Posterior cingulate gyrus (tissue), 11 donors: Measurements from ENCODE around the gene HYAL3.
A peak's percentile ranks its signal among the peaks of the same experiment; 100 is the strongest.

Experiments
- DNase-seq, 10 donors: peaks; one replicate each; pipeline versions ENCODE4 v3.0.0 to v3.0.0-alpha.2; 2020 to 2021; ENCODE audit warnings: mixed read lengths in 3 of 10
- intact Hi-C: fragments of 100-400 bp; cut with DNase I; formaldehyde crosslinking; loops from one replicate; pipeline ENCODE4 v1.15.1; 2023

The HYAL3 gene

DNA sequence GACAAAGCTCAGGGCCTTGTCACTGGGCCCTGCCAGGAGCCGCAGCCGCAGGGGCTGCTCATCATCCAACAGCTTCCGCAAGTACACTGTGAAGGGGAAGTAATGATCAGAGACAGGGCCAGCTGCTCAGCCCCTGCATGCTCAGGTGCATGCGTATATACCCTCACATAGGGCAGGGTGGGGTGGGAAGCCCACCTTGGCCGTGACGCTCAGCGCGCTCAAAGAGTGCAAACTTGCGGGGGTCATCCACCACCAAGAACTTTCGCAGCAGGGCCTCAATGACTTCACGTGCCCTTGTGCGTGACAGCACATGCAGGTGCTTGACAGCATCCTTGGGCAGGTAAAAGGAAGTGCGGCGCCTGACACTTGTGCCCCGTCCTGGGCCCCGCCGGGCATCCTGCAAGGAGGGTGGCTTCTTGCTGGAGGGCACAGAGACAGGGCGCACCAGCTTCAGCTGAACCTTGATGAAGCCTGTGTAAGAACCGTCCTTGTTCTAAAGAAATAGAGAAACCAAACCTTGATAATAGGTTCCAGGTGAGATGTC lies 32.2 kb upstream of the HYAL3 start:
- DNase-seq, result no peak
- intact Hi-C loops, result no loop called here

DNA sequence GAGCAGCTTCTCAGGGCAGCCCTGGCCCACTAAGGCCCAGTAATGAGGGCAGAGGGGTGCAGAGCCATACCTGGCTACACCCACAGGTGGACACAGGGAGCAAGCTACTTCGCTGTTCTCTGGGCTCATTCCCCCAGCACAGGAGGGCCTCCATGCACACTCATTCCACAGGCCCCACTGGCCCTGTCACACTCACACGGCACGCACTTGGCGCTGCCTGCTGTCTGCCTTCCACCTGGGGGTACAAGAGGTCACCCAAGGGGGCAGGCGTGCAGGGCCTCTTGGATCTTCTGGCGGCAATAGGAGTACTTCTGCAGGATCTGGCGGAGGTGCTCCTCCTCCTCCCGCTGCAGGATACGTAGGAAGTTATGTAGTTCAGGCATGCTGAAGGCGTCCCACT lies 31.1 kb upstream of the HYAL3 start:
- intact Hi-C loops, result no loop called here
- DNase-seq, result no peak

DNA sequence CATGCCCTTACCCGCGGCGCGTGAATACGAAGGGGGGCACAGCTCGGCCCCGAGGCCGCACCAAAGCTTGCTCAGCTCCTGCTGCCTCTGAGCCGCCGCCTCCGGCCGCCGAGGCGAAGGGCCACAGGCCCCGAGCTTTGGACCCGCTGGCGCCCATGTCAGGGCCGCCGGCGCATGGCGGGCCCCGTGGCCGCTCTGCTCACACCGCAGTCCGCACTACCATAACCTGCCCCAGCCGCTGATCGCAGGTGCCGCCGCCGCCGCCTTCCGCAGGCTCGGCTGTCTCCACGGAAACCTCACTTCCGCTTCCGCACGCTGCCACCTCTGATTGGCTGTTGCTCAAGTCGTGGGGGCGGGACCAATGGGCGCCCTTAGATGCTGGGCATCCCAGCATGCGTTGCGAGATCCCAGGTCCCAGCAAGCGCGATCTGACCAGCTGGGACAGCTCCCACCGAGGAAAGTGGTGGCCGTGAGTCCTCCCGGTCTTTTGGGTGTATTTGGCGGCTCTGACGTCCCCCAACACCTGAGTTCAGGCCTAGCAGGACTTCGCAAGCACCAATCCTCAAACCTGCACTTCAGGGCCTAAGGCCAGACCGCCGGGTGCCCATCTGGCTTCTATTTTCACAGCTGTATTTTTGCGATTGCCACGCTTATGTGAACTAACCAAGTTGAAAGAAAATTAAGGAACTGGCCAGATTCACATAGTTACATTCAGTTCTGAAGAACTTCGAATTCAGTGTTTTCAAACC lies 28.9 kb upstream of the HYAL3 start, which contains the start of gene TUSC2:
Gene TUSC2 (minus strand): TSS at position 281 of the 749 bp plus-strand sequence. CDS start 124 bp downstream, at position 157.
- intact Hi-C loops, result loop anchor here (10.0 kb wide), 1 partner anchor 53 kb away; the partner anchor contains the start of gene LSMEM2
- peak; percentile 96 to 100 (median 98) for DNase-seq

DNA sequence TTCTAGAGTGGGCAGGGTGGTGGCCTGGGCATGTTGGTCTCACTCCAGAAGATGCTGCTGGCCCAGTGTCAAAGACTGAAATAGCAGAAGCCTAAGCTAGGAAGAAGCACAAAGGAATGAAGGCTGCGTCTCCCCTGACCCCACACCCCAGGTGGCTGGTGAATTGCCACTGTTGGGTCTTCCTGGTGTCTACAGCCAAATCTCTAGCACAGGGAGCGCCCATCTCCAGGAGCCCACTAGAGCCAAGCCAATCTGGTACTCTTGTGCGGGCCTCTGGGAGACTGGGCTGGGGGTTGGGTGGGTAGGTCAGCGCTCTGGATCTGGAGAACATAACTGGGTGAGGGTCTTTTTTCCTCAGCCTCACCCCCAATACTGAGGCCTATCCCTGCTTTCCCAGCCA lies 27.9 kb upstream of the HYAL3 start:
- no peak for DNase-seq
- intact Hi-C loops, result loop anchor here (10.0 kb wide), 1 partner anchor 52 kb away; the partner anchor contains the start of gene LSMEM2

DNA sequence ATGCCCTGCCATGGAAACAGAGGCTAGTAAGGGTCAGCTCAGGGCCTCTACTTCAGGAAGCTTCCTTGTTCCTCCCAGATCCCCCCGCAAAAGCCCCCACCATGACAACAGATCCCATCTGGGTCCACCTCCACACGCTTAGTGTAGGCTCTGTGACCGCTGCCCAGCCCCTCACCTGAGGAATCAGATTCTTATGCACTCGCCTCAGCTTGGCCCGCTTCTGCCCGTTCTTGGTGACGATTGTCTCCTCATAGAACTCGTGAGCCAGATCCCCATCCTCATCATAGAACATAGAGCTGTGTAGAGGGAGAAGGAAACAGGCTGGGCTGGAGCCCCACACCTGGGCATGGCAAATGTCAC lies 27.0 kb upstream of the HYAL3 start:
- DNase-seq, result no peak
- intact Hi-C loops, result loop anchor here (10.0 kb wide), 1 partner anchor 51 kb away; the partner anchor contains the start of gene LSMEM2

DNA sequence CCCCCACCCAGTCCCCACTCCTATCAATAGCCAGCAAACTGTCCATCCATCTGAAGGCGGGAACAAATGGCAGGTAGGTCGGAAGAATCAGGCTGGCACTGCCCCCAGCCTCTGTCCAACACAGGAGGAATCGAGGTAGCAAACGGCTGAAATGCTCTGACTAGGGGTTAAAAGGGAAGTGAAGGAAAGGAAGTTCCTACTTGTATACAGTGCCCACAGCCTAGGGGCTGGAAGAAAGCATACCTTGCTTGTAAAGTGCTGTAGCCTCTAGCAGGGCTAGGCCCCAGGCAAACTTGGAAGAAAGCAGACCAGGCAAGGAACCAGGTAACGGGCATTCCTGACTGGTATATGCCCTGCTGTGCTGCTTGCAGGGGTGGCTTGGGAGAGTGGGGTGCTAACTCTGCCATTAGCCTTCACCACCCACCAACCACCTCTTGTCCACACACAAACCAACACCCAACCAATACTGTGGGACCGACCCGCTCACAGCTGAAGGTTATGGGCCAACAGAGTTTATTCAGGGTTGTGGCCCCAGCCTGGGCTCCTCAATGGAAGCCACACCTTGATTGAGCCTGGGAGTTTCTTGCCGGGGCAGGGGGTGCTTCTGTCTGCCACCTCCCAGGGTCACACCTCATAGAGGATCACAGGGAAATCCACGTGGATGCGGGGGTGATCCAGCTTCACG lies 26.4 kb upstream of the HYAL3 start:
- no peak for DNase-seq
- intact Hi-C loops, result loop anchor here (10.0 kb wide), 1 partner anchor 51 kb away; the partner anchor contains the start of gene LSMEM2

DNA sequence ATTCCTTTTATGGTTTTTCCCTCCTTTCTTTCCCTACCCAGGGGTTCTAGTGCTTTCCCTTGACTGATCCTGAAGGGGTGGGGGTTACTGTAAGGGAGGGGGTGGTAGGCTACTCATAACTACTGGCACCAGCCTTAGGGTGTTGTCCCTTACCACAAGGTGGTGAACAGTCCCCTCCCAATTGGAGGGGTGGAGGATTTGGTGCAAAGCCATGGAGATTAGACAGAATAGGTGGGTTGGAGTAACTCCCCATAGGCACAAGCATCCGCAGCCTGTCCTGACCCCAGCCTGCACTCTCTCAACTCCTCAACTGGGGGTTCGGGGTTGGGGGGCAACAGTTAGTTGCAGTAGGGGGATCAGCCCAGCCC lies 25.9 kb upstream of the HYAL3 start:
- intact Hi-C loops, result loop anchor here (10.0 kb wide), 1 partner anchor 50 kb away; the partner anchor contains the start of gene LSMEM2
- DNase-seq, result no peak

DNA sequence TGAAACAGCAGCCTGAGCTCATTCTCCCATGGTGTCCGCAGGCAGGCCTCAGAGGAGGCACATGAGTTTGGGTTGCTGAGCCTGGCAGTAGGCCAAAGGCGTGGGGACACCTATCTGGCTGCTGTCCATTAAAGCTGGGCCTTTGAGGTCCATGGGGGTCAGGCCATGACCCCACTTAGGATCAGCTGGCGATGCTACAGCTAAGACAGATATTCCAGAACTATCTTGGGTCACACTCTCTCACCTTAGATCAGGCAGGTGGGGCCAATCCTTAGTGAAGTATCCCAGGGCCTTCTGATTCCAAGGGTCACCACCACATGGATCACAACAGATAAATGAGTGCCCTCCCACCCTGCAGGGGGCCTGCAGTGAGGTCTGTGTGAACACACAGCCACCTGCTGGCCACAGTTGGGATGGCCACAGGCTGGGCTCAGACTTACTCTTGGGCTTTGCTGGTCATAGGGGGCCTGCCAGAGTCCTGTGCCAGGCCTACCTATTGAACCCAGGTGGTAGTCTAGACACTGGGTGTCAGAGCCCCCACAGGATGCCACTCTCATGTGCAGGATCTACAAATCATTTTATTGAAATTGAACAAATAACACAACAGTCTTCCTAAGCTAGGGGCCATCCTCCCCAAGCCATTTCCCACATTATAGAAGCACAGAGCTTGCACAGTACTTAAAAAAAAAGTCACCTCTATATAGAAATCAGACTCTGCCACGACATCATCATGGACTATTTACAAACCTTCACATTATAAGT lies 25.3 kb upstream of the HYAL3 start:
- peak; percentile 61 to 95 (median 73) for DNase-seq
- intact Hi-C loops, result loop anchor here (10.0 kb wide), 1 partner anchor 50 kb away; the partner anchor contains the start of gene LSMEM2

DNA sequence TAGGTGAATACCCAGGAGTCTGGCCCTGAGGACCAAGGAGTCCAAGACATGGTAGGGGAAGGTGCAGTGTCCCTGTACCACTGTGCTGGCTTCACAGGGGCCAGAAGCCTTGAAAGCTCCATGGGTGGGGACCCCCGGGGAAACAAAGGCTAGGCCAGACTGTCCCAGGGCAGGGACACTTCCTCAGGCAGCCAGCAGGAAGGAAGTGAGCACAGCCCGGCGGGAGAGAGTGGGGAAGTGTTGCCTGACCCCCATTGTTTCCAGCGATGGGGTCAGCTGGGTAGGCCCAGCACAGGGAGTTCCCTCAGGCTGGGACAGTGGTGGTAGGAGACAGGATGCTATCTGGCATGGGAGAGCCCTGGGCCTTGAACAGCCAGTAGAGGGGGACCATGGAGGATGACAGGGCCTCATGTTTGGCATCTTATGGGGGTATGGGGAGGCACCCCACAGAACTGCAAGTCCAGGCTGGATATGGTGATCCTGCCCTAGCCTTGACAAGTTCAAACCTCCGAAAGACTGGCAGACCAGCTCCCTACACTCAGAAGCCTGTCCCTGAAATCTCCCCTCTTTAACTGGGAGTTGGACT lies 24.5 kb upstream of the HYAL3 start:
- no peak for DNase-seq
- intact Hi-C loops, result loop anchor here (10.0 kb wide), 1 partner anchor 49 kb away; the partner anchor contains the start of gene LSMEM2

DNA sequence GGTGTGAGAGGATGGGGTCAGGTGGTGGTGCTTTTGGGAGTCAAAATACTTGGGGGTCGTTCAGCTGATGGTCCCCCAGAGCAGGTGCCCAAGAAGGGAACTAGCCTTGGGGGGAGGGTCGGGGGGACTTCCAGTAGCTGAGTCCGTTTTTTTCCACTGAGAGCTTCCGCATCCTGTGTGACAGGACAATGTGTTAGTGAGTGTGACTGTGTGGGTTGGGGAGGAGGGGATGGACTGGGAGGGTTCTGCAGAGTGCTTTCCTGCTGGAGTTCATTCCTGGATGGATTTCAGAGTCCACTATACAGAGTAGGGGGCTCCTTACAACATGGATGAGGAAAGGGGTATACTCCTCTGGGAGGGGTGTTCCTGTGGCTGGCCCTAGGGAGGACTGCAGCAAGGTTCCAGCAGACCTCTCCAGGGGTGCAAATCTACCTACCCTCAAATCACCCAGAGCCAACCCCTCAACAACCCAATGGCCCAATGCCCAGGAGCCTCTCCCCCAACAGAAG lies 23.9 kb upstream of the HYAL3 start:
- intact Hi-C loops, result loop anchor here (10.0 kb wide), 1 partner anchor 48 kb away; the partner anchor contains the start of gene LSMEM2
- no peak for DNase-seq

DNA sequence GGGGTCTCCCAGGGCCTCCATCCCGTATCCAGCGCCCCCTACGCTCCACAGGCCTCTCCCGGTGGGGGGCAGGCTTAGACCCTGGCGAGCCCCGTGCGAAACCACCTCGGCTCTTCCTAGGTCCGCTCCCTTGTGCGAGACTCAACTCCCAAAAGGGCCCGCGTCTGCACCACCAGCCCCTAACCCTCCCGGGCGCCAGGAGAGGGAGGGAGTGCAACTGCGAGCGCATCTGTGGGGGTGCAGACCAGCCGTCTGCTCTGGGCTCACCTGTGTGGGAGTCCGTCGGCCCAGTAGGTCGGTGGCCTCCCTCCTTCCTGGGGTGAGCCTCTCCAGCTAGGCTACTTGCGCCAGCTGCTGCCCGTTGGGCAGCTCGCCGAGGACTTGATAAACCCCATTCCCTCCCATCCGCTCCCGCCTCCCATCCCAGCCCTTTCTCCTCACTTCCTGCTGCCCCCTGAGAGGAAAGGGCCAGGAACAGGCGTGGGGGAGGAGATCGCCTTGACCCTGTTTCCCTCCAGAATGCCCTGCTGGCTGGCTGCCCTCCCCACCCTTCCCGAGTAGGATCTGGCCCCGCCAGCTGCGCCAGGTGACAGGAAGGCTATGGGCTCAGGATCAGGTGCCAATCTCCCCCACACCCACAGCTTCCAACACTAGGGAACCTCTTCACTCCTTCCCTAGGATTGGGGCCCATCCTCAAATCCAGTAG lies 23.3 kb upstream of the HYAL3 start, which contains the start of gene HYAL2:
Gene HYAL2 (minus strand): TSS at position 360 of the 706 bp plus-strand sequence. CDS start 2,256 bp downstream, outside the sequence.
- intact Hi-C loops, result loop anchor here (10.0 kb wide), 1 partner anchor 48 kb away; the partner anchor contains the start of gene LSMEM2

DNA sequence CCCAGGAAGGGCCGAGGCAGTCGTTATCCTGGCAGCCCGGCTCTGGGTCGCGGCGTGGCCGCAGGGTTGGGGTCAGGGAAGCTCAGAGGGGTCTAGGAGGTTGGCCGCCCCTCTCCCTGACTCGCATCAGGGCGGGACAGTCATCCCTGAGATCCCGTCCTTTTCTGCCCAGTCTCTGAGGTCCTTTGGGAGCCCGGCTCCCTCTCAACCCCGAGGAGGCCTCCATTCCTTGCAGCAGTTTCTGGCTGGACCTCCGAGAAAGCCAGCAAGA lies 22.8 kb upstream of the HYAL3 start:
- intact Hi-C loops, result loop anchor here (10.0 kb wide), 1 partner anchor 47 kb away; the partner anchor contains the start of gene LSMEM2
- no peak for DNase-seq

More for the DNA sequence above, 23.3 kb upstream of the HYAL3 start, which contains the start of gene HYAL2:
- DNase-seq, result no peak

DNA sequence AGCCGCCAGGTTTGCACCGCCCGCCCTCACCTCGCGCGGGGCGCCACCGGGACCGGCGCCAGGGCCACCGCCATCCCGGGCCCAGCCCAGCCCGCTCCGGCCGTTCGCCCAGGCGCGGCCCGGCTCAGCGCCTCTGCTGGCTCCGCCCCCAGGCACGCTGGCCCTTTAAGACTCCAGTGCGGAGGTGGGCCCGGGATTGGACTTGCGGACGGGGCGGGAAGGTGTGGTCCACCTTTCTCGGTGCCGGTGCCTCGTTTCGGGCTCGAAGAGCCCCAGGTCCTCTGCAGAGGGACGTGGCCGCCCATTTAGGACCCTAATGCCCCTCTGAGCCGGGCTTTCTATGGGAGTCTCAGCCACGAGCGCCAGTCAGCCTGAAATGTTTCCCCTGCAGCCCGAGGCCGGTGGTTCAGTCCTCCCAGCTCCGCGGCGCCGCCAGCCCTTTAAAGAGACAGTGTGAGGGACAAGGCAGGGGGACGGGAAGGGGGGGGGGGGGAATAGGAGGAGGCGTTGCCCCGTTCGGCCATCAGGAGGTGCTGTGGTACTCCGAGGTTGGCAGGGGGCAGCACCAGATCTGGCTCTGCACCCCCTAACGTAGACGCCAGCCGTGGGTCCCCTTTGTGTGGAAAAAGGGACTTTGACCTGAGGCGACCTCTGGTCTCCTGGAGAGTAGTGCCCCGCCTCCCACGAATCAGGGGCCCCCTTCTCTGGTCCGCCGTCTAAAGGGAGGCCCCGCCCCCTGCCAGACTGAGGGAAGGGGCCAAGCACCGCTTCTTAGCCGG lies 22.3 kb upstream of the HYAL3 start:
- intact Hi-C loops, result loop anchor here (2.0 to 10.0 kb wide), 3 partner anchors 21 to 95 kb away; partner anchors contain the start of gene LSMEM2
- DNase-seq, result peak; percentile 84 to 99 (median 90)

DNA sequence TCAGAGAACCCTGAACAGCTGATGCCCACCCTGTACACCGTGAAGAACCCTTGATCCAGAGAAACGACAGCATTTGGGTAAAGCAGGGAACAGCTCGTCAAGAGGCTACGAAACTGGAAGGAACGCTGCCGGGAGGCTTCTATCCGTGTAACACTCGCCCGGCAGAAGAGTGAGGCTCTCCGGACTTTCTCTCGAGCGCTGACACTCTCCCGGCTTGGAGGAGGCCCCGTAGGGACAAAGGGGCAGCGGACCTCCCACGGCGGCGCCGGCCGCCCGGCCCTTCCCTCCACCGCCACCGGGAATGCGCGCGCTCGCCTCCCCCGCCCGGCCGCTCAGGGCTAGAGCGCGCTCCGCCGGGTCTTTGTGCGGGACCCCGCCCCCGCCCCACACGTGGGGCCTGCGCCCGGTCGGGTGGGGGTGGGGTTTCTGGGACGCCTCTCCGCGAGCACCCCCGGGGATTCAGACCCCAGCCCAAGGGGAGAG lies 21.7 kb upstream of the HYAL3 start:
- DNase-seq, result peak; percentile 70 to 97 (median 78)
- intact Hi-C loops, result loop anchor here (2.0 to 10.0 kb wide), 3 partner anchors 20 to 94 kb away; partner anchors contain the start of gene LSMEM2

DNA sequence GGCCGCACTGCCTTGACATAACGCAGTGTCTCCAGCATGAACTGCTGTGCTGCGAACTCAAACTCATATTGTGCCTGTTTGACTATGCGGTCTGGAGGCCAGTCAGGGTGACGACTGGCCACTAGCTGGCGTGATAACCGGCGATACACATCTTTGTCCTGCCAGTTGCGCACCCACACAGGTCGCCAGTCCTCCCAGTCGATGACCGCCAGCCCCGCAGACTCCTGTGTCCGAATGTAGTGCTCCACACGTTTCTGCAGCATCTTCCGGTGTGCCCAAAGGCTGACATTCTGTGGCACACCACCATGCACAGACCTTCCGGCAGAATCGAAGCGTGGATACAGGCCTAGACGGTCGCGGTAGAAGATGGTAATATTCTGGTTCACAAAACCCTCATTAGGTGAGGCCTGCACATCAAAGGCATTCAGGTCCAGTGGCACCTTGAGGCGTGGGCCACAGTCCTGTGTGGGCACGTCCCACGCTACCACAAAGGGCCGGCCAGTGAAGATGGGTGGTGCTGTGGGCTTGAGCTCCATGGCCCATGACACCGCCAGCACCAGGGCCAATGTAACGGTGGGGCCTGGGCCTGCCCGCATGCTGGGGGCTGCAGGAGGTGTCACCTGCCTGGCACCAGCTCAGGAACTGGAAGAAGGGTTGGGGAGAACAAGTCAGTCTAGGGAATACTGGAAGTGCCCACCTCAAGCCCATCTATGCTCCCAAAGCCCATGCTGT lies 20.9 kb upstream of the HYAL3 start:
- intact Hi-C loops, result loop anchor here (2.0 to 10.0 kb wide), 3 partner anchors 19 to 93 kb away; partner anchors contain the start of gene LSMEM2
- no peak for DNase-seq

DNA sequence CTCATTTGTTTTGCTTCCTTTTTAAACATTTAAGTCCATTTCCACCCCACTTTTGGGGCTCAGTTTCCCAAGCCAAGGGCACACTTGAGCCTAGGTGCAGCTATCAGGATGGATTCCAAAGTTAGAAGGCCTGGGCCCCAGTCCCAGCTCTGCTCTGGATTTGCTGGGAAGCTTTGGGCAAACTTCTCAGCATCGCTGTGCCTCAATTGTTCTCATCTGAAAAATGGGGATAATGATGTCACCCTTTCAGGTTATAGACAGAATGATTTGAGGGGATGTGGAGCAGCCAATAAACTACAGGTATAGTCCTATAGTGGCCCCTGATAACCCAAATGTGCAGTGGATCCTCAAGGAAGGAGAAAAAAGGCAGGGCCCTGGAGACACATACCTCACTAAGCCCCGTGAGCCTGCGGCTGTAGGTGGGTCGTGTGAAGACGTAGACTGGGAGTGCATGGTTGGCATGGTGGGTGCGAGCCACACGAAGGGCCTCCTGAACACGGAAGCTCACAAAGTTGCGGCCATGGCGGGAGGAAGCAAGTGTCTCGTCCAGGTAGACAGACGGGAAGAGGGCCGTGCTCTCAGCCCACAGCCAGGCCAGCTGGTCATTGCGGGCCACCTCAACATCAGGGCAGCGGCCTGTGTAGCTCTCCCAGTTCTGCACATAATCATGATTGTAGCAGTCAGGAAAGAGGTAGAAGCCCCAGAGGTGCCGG lies 20.1 kb upstream of the HYAL3 start:
- intact Hi-C loops, result no loop called here
- DNase-seq, result no peak
